Natural killer cell (primary cell): ENCODE results near the gene MYO15A. TPM values are rescaled to one million over a fixed set of nuclear protein-coding genes. Genes with fewer than 3 reads are reported as not detected.

Experiments
- ATAC-seq, 3 donors: fragments of 150-1000 bp in 2 of 3; fragments of 200-7000 bp in 1 of 3; cut with Tn5 transposase; 1 replicate in 1 of 3; 2 replicates in 2 of 3; pipeline ENCODE4 v1.10.0; 2021; ENCODE audit warnings: mild to moderate bottlenecking in 2 of 3, moderate library complexity in 2 of 3
- DNase-seq, 2 donors: peaks; one replicate each; pipeline versions ENCODE4 v3.0.0 to v3.0.0-alpha.2; 2013 to 2021; ENCODE audit warnings: mixed read lengths in 1 of 2
- H3K27ac ChIP-seq: one replicate; pipeline ENCODE4 v1.5.1; 2013; ENCODE audit warnings: mild to moderate bottlenecking, low read length
- H3K27me3 ChIP-seq: one replicate; pipeline ENCODE4 v1.6.1; 2013; ENCODE audit warnings: low read length; ENCODE audit not compliant: control insufficient read depth, insufficient read depth
- H3K36me3 ChIP-seq: one replicate; pipeline ENCODE4 v1.6.1; 2013; ENCODE audit warnings: low read length; ENCODE audit not compliant: control insufficient read depth, insufficient read depth
- H3K4me1 ChIP-seq: one replicate; pipeline ENCODE4 v1.6.1; 2013; ENCODE audit warnings: low read length; ENCODE audit not compliant: control insufficient read depth, insufficient read depth
- H3K4me3 ChIP-seq: one replicate; pipeline ENCODE4 v1.5.1; 2013; ENCODE audit warnings: low read length
- H3K9me3 ChIP-seq: one replicate; pipeline ENCODE4 v1.6.1; 2013; ENCODE audit warnings: low read length; ENCODE audit not compliant: control insufficient read depth, insufficient read depth
- H3K27ac Mint-ChIP-seq, 2 donors: one replicate each; pipeline ENCODE4 v1.8.0; 2022; ENCODE audit warnings: mild to moderate bottlenecking in 2 of 2, mixed read lengths in 2 of 2, moderate library complexity in 1 of 2
- H3K27me3 Mint-ChIP-seq, 2 donors: one replicate each; pipeline ENCODE4 v1.8.0; 2022; ENCODE audit warnings: low read depth in 2 of 2, mixed read lengths in 2 of 2
- H3K36me3 Mint-ChIP-seq: one replicate; pipeline ENCODE4 v1.8.0; 2022; ENCODE audit warnings: mixed read lengths
- H3K4me1 Mint-ChIP-seq, 2 donors: one replicate each; pipeline ENCODE4 v1.8.0; 2022; ENCODE audit warnings: mixed read lengths in 2 of 2
- H3K4me3 Mint-ChIP-seq: one replicate; pipeline ENCODE4 v1.8.0; 2022; ENCODE audit warnings: mild to moderate bottlenecking, moderate library complexity, mixed read lengths
- H3K9me3 Mint-ChIP-seq, 2 donors: one replicate each; pipeline ENCODE4 v1.8.0; 2022; ENCODE audit warnings: mixed read lengths in 2 of 2
- CTCF ChIP-seq: fragments of 200-600 bp; IDR thresholded peaks from one replicate; pipeline ENCODE4 v1.8.0; 2022; ENCODE audit warnings: antibody characterized with exemption
- whole genome bisulfite sequencing: methylation state at CpG from one replicate; pipeline ENCODE4 v1.1.7; 2013; ENCODE audit warnings: missing lambda C conversion rate; ENCODE audit not compliant: insufficient coverage; 5-methylcytosine and 5-hydroxymethylcytosine counted together
- intact Hi-C: fragments of 100-400 bp; cut with micrococcal nuclease; formaldehyde crosslinking; loops from one replicate; pipeline ENCODE4 v1.14.2; 2022
- total RNA-seq, 4 donors: library from RNA; stranded (reverse); fragments of 120-200 nt in 1 of 4; gene quantifications; one replicate each; pipeline versions ENCODE4 v1.2.3 to v1.2.4, GENCODE V29; 2013 to 2022

Gene MYO15A
- total RNA-seq, 3 donors from 2014 or later (not counting 1 experiment from before 2014, with no cell fraction given), result 1.6 to 2.0 (median 1.8) TPM

GRCh38 chr17:18191236-18191667 is 82.7 kb downstream of the MYO15A start:
- Histone ChIP-seq H3K4me3 (no peak overlapping the region), H3K27me3 (no peaks in the 10 kb centered on the region), H3K9me3 (no peaks in the 10 kb centered on the region), H3K27ac (no peak overlapping the region), H3K4me1 (peaks cover 52% of the 10 kb centered on the region), H3K36me3 (peaks cover 33% of the 10 kb centered on the region)
- no peak for TF ChIP-seq CTCF
- Mint-ChIP-seq H3K36me3 (no peaks in the 10 kb centered on the region), H3K27ac (peak overlapping the region; percentile 35 to 48), H3K4me1 (peaks cover 71% of the 10 kb centered on the region in 2 donors), H3K9me3 (no peaks in the 10 kb centered on the region), H3K4me3 (peak overlapping the region; percentile 31), H3K27me3 (no peaks in the 10 kb centered on the region)
- DNase-seq, result no peak
- WGBS, result 92% methylated on average over 3 of the region's 3 CpGs
- ATAC-seq, result no peak
- intact Hi-C loops, result no loop called here

- Mint-ChIP-seq H3K9me3 (no peaks in the 10 kb centered on the region), H3K27me3 (no peaks in the 10 kb centered on the region), H3K4me3 (no peak overlapping the region), H3K4me1 (peaks cover 64 to 71% of the 10 kb centered on the region in 2 donors), H3K27ac (peak overlapping the region; percentile 35 to 48), H3K36me3 (no peaks in the 10 kb centered on the region)
- no peaks in the 10 kb centered on the region for H3K27me3 ChIP-seq
- 79% methylated on average over 2 of the region's 2 CpGs for WGBS
- no peak overlapping the region for H3K4me3 ChIP-seq
- H3K27ac ChIP-seq, result no peak overlapping the region
- TF ChIP-seq CTCF, result no peak
- H3K9me3 ChIP-seq, result no peaks in the 10 kb centered on the region
- ATAC-seq (peak in 2 of 3 donors; percentile 40 to 68), DNase-seq (peak in 1 of 2 donors; percentile 31)
- intact Hi-C loops, result no loop called here
- H3K4me1 ChIP-seq, result peaks cover 45% of the 10 kb centered on the region
- peaks cover 40% of the 10 kb centered on the region for H3K36me3 ChIP-seq
These were observed 83.4 kb downstream of the MYO15A start for GRCh38 chr17:18191967-18192366.

- H3K4me1 ChIP-seq, result peaks cover 29% of the 10 kb centered on the region
- WGBS, result 94% methylated on average over 4 of the region's 4 CpGs
- Mint-ChIP-seq H3K4me3 (no peak overlapping the region), H3K36me3 (no peaks in the 10 kb centered on the region), H3K4me1 (peaks cover 65 to 74% of the 10 kb centered on the region in 2 donors), H3K27ac (peak overlapping the region in 1 of 2 donors; percentile 52), H3K27me3 (no peaks in the 10 kb centered on the region), H3K9me3 (no peaks in the 10 kb centered on the region)
- H3K9me3 ChIP-seq, result no peaks in the 10 kb centered on the region
- intact Hi-C loops, result no loop called here
- ATAC-seq (no peak), DNase-seq (no peak)
- TF ChIP-seq CTCF, result no peak
- no peak overlapping the region for H3K27ac ChIP-seq
- H3K27me3 ChIP-seq, result no peaks in the 10 kb centered on the region
- no peak overlapping the region for H3K4me3 ChIP-seq
- H3K36me3 ChIP-seq, result peaks cover 51% of the 10 kb centered on the region
These were observed 85.8 kb downstream of the MYO15A start for GRCh38 chr17:18194394-18194793.

- Histone ChIP-seq H3K27me3 (no peaks in the 10 kb centered on the region), H3K4me3 (no peak overlapping the region), H3K36me3 (peaks cover 47% of the 10 kb centered on the region), H3K27ac (no peak overlapping the region), H3K9me3 (no peaks in the 10 kb centered on the region), H3K4me1 (peaks cover 25% of the 10 kb centered on the region)
- DNase-seq (no peak), ATAC-seq (no peak)
- Mint-ChIP-seq H3K4me3 (no peak overlapping the region), H3K27me3 (no peaks in the 10 kb centered on the region), H3K9me3 (no peaks in the 10 kb centered on the region), H3K27ac (peak overlapping the region in 1 of 2 donors; percentile 52), H3K4me1 (peaks cover 65 to 74% of the 10 kb centered on the region in 2 donors), H3K36me3 (no peaks in the 10 kb centered on the region)
- intact Hi-C loops, result no loop called here
- WGBS, result 93% methylated on average over 4 of the region's 4 CpGs
- TF ChIP-seq CTCF, result no peak
These were observed 86.2 kb downstream of the MYO15A start for GRCh38 chr17:18194804-18195203.
